Transverse colon (tissue), 1 donor: ENCODE measurements around the gene AGAP1.

Experiments used
- EP300 ChIP-seq: sonication (generic); formaldehyde crosslinking; IDR thresholded peaks from one replicate; pipeline ENCODE4 v1.6.1; 2017; ENCODE audit warnings: antibody characterized with exemption, low read depth
- POLR2A ChIP-seq: fragments of 450-650 bp; IDR thresholded peaks from one replicate; pipeline ENCODE4 v1.6.1; 2016; ENCODE audit warnings: antibody characterized with exemption, mild to moderate bottlenecking, moderate library complexity

GRCh38 chr2:235722869-235723268 lies 229.0 kb downstream of the AGAP1 start:
- TF ChIP-seq POLR2A (no peak), EP300 (no peak)
